Astrocyte (in vitro differentiated cells and primary cell): ENCODE results near the gene DBR1. TPM values are rescaled to one million over a fixed set of nuclear protein-coding genes. Genes with fewer than 3 reads are reported as not detected.

Experiments
- DNase-seq: peaks from one replicate; pipeline ENCODE4 v3.0.0-alpha.2; 2010; ENCODE audit warnings: low read depth
- FAIRE-seq: peaks from 2 replicates; lab custom pipeline; 2011; peaks lifted over from hg19 to GRCh38; lab: Jason Lieb, UNC
- H2AFZ ChIP-seq: 2 replicates; pipeline ENCODE4 v1.6.0; 2012; ENCODE audit warnings: low read depth, low read length, inconsistent platforms
- H3K27ac ChIP-seq: 2 replicates; pipeline ENCODE4 v1.5.1; 2011; ENCODE audit warnings: low read depth, low read length, inconsistent platforms
- H3K27me3 ChIP-seq: 2 replicates; pipeline ENCODE4 v1.6.0; 2011; ENCODE audit warnings: low read length, inconsistent platforms; ENCODE audit not compliant: insufficient read depth
- H3K36me3 ChIP-seq: 2 replicates; pipeline ENCODE4 v1.5.1; 2011; ENCODE audit warnings: low read length, inconsistent platforms; ENCODE audit not compliant: insufficient read depth
- H3K4me1 ChIP-seq: 2 replicates; pipeline ENCODE4 v1.5.1; 2011; ENCODE audit warnings: low read length, inconsistent platforms; ENCODE audit not compliant: insufficient read depth
- H3K4me2 ChIP-seq: 2 replicates; pipeline ENCODE4 v1.6.0; 2012; ENCODE audit warnings: low read length, inconsistent platforms
- H3K4me3 ChIP-seq: 2 replicates; pipeline ENCODE4 v1.5.1; 2011; ENCODE audit warnings: low read depth, mild to moderate bottlenecking, low read length, inconsistent platforms; ENCODE audit not compliant: insufficient read depth
- H3K79me2 ChIP-seq: 2 replicates; pipeline ENCODE4 v1.6.0; 2012; ENCODE audit warnings: mild to moderate bottlenecking, low read length, inconsistent platforms; ENCODE audit not compliant: insufficient read depth
- H3K9ac ChIP-seq: 2 replicates; pipeline ENCODE4 v1.6.0; 2012; ENCODE audit warnings: mild to moderate bottlenecking, low read length, inconsistent platforms
- H3K9me3 ChIP-seq: 2 replicates; pipeline ENCODE4 v1.5.1; 2012; ENCODE audit warnings: low read depth, mild to moderate bottlenecking, low read length, inconsistent platforms; ENCODE audit not compliant: insufficient read depth
- H4K20me1 ChIP-seq: 2 replicates; pipeline ENCODE4 v1.6.0; 2012; ENCODE audit warnings: low read length, inconsistent platforms; ENCODE audit not compliant: insufficient read depth
- H3K27ac Mint-ChIP-seq: one replicate; pipeline ENCODE4 v1.8.0; 2021; ENCODE audit warnings: mild to moderate bottlenecking, mixed read lengths; ENCODE audit not compliant: unreplicated experiment
- H3K27me3 Mint-ChIP-seq: one replicate; pipeline ENCODE4 v1.8.0; 2021; ENCODE audit warnings: low read depth, mixed read lengths; ENCODE audit not compliant: unreplicated experiment
- H3K36me3 Mint-ChIP-seq: one replicate; pipeline ENCODE4 v1.8.0; 2021; ENCODE audit warnings: low read depth, mixed read lengths; ENCODE audit not compliant: unreplicated experiment
- H3K4me1 Mint-ChIP-seq: one replicate; pipeline ENCODE4 v1.8.0; 2021; ENCODE audit warnings: low read depth, mixed read lengths; ENCODE audit not compliant: unreplicated experiment
- H3K4me3 Mint-ChIP-seq: one replicate; pipeline ENCODE4 v1.8.0; 2021; ENCODE audit warnings: mild to moderate bottlenecking, moderate library complexity, mixed read lengths; ENCODE audit not compliant: unreplicated experiment
- H3K9me3 Mint-ChIP-seq: one replicate; pipeline ENCODE4 v1.8.0; 2021; ENCODE audit warnings: mild to moderate bottlenecking, mixed read lengths; ENCODE audit not compliant: unreplicated experiment
- CTCF ChIP-seq: IDR thresholded peaks from 2 replicates; pipeline ENCODE4 v1.5.1; 2011; ENCODE audit warnings: low read depth, mild to moderate bottlenecking, inconsistent platforms, low read length, moderate library complexity; ENCODE audit not compliant: insufficient read depth
- EZH2 ChIP-seq: IDR thresholded peaks from 2 replicates; pipeline ENCODE4 v1.6.1; 2012; ENCODE audit warnings: mild to moderate bottlenecking, low read length, inconsistent platforms; ENCODE audit not compliant: insufficient read depth
- total RNA-seq: library from RNA; stranded (reverse); gene quantifications from 2 replicates; pipeline ENCODE4 v1.2.1, GENCODE V29; 2021

Gene DBR1
- total RNA-seq, 1 donor from 2014 or later: 14.8 TPM

GRCh38 chr3:138195481-138195880 lies 20.8 kb upstream of the DBR1 start:
- Histone ChIP-seq H3K4me2 (no peak overlapping the region), H3K4me3 (no peak overlapping the region), H3K9ac (no peak overlapping the region), H4K20me1 (peaks cover 82% of the 10 kb centered on the region), H3K4me1 (no peaks in the 10 kb centered on the region), H2AFZ (no peak overlapping the region), H3K27ac (no peak overlapping the region), H3K36me3 (peaks cover 2% of the 10 kb centered on the region), H3K79me2 (peaks cover 90% of the 10 kb centered on the region), H3K9me3 (no peaks in the 10 kb centered on the region), H3K27me3 (no peaks in the 10 kb centered on the region)
- Mint-ChIP-seq H3K36me3 (peaks cover 3% of the 10 kb centered on the region), H3K27ac (no peak overlapping the region), H3K27me3 (no peaks in the 10 kb centered on the region), H3K4me1 (peaks cover 4% of the 10 kb centered on the region), H3K9me3 (peaks cover 3% of the 10 kb centered on the region), H3K4me3 (no peak overlapping the region)
- TF ChIP-seq EZH2 (no peak), CTCF (no peak)
- no peak for FAIRE-seq
- DNase-seq: no peak

GRCh38 chr3:138188013-138188730 lies 13.5 kb upstream of the DBR1 start:
- Histone ChIP-seq H4K20me1 (peaks cover 38% of the 10 kb centered on the region), H2AFZ (peak overlapping the region; percentile 100), H3K4me2 (peak overlapping the region; percentile 92), H3K27me3 (peaks cover 2% of the 10 kb centered on the region), H3K36me3 (peaks cover 2% of the 10 kb centered on the region), H3K9ac (peak overlapping the region; percentile 93), H3K79me2 (peaks cover 55% of the 10 kb centered on the region), H3K4me3 (peak overlapping the region; percentile 96), H3K4me1 (peaks cover 6% of the 10 kb centered on the region), H3K9me3 (no peaks in the 10 kb centered on the region), H3K27ac (peak overlapping the region; percentile 99)
- TF ChIP-seq CTCF (no peak), EZH2 (no peak)
- Mint-ChIP-seq H3K9me3 (no peaks in the 10 kb centered on the region), H3K4me3 (peak overlapping the region; percentile 93), H3K36me3 (peaks cover 2% of the 10 kb centered on the region), H3K4me1 (peaks cover 10% of the 10 kb centered on the region), H3K27ac (peak overlapping the region; percentile 84), H3K27me3 (no peaks in the 10 kb centered on the region)
- peak; percentile 48 for DNase-seq
- FAIRE-seq: no peak
